GM18517 (cell line): Measurements from ENCODE around the gene PAQR5.
"Not testable (repeated sequence)": the region's sequence is repeated elsewhere in the genome, so short reads cannot be mapped to it uniquely, and the experiment has no call there.

Experiments
- ATAC-seq: cut with Tn5 transposase; IDR thresholded peaks from one replicate; pipeline ENCODE4 v1.9.1; 2021; ENCODE audit warnings: mild to moderate bottlenecking, moderate library complexity; ENCODE audit not compliant: unreplicated experiment

Gene PAQR5

DNA sequence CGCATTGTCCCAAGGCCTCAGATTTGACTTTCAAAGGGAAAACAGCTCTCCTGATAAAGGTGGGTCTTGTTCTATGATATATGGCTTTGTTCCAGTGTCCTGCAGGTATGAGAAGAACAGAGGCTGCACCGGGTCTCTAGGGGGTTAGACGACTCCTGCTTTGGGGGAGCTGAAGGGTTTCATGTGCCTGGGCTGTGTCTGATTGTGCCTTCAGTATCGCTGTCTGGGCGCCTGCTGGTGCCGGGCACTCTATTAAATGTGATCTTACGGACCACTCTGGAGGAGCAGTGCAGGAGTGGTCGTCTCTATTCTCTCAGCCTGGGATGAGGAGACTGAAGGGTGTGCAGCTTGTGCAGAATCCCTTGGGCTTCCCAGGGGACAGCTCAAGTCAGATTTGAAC lies 16.0 kb downstream of the PAQR5 start:
- ATAC-seq: no peak

DNA sequence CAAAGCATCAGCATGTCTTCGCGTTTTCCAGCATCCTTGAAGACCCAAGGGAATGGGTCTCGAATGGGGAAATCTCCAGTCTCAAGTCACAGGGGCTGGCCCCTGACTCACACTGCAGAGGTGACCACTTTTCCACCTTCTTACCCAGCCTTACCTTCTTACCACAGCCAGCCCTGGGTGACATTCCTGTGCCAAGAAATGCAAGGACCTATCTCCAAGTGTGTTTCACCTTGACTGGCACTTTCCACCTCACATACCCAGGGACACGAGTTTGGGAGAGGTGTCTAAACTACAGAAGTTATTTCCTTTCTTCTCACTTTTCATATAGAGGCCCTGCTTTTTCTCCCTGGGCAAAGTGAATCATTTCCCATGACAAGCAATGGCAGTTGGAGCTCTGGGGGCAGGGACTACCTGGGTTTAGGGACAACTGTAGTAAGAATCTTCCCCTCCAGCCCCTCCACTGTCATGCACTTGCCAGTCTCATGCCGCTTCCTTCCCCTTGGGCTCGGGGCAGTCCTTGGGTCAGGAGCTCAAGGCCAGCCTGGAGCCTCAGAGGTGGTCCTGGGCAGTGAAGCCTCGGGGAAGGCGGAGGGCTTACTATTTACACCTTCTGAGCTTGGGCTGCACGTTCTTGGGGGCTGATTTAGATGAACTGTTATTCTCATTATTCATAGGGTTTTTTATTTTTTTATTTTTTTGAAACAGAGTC lies 16.8 kb downstream of the PAQR5 start:
- ATAC-seq: no peak

DNA sequence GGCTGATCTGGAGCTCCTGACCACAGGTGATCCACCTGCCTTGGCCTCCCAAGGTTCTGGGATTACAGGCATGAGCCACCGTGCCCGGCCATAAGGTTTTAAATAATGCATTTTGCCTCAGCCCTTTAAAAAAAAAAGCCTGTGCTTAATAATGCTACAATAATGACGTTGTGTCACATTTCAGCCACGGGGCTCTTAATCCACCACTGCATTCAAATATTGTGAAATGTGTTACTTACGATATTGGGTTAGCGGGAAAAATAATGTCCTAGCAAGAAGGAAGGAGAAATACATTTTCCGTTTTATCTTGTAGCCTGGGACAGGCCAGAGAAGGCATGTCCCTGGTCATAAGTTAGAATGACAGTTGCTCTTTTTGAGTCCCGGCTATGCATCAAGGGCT lies 17.6 kb downstream of the PAQR5 start:
- no peak for ATAC-seq

DNA sequence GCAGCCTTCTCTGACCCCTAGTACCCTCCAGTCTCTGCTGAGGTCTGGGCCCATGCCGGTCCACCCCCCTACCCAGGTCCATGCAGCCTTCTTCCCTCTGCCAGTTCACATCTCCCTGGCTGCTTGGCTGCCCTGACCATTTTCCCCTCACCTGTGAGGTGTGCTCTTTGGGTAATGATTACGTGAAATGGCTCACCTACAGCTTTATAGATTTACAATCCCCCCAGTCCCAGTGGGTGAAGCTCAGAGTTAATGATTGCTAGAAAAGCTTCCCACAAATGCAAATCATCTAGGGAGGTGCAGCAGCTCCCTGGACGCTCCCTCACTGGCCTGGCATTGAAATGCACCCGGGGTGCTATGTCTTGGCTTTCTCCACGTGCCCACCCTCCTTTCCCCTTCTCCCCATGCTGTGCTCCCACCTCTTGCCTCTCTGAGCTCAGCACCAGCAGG lies 18.7 kb downstream of the PAQR5 start:
- no peak for ATAC-seq

DNA sequence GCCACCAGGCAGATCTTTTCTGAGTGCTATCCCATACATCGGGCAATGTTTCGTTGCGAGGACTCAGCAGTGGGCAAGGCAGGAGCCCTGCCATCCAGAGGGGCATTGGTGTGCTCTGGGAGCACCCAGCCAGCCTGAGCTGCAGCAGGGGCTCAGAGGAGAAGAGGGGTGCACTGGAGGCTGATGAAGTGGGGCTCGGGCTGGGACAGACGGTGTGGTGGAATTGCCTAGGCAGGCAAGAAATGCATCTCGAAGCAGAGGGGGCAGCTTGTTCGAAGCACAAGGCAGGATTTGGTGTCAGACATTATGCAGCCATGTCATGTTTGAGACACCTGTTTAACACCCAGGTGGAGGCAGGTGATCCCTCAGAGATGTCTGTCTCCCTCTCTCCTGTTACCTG lies 19.3 kb downstream of the PAQR5 start:
- no peak for ATAC-seq

DNA sequence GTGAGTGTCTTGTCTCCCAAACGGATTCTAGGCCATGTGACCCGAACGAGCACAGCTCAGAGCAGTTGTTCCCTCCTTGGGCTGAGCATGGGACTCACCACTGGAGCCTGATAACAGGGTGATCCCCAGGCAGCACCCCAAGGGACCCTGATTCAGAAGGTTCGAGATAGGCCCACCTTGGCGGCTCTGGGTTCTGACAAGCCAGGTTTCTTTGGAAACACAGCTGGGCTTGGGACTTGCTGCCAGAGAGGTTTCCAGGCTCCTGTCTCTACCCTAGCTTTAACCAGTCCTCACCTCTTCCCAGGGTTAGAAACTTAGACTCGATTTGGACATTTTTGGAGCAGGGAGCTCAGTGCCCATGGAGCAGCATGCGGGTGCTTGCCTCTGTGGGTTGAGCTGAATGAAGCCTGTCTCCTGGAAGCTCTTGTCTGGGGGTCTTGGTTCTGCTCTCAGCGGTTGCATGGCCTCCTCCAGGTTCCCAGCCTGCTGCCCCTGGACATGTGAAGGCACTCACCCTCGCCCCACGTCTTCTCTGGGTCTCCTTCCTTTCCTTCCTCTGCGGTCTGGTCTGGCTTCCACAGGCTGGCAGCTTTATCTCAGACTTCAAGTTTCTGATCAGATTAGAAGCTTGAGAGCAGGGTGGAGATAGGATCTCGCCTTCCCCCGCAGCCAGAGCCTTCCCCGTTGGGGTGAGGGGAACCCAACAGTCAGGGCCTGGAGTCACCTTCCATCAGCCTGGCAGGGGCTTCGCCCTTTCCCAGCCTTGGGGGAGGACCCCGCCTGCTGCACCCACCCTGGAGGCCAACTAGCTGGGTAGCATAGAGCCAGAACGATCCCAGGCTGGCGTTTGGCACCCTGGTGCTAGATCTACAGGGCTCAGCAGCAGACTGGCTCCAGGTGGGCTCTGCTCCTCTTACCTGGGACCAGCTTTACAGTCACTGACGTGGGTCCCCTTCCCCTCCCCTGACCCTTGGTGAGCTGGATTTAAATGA lies 21.0 kb downstream of the PAQR5 start:
- ATAC-seq: no peak

DNA sequence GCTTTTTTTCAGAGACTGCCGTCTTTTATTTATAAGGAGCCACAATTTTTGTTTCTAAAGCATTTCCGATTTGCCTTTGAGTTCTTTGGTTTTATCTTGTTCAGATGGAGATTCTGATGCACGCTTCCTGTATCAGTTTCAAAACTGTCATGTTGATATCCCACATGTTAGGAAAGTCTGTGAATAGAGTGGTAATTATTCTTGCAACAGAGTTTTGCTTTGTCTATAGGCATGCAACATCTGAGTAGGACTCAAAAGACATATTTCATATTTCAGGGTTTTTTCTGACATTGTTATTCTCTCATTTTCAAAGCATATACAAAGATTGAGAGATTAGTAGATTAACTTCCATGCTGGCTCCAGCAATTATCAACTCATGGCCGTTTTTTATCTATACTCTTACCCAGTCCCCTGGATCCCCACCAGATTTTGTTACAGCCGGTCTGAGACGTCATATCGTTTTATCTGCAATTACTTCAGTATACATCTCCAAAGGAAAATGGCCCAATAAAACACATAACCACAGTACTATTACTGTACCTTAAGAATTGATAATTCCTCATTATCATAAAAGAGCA lies 22.4 kb downstream of the PAQR5 start:
- ATAC-seq: no peak

DNA sequence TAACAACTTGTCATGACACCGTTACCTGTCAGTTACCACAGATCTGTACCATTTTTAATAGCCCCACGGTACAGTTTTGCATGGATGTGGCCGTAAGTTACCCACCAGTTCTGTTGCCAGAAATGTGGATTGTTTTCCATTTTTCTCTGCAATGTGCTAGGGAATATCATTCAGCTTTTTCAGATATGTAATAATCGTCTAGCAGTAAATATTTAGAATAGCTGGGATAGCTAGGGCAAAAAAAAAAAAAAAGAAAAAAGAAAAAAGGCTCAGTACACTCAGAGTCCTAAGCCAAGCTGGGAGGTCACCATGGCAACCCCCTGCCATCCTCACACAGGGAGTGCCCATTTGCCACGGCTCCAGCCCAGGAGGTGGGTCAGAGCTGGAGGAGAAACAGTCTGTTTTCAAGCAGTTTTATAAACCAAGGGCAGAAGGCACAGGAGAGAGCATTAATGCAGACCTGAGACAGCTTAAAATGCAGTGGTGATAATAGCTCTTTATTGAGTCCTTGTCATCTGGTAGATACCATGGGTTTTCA lies 25.2 kb downstream of the PAQR5 start:
- no peak for ATAC-seq

DNA sequence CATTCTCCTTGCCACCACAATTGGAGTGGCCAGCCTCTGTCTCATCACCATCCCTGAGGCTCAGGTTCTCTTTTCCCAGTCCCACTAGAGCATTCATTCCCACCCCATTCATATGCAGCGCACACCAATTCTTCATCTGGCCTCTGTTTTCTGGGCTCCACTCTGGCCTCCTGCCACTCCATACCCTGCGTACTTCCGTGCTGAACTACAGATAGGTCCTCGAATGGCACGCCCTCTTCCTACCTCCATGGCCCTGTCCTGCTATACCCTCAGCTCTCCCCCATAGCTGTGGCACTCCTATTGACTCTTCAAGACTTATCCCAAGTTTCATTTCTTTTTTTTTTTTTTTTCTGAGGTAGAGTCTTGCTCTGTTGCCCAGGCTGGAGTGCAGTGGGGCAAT lies 25.9 kb downstream of the PAQR5 start:
- ATAC-seq: no peak

DNA sequence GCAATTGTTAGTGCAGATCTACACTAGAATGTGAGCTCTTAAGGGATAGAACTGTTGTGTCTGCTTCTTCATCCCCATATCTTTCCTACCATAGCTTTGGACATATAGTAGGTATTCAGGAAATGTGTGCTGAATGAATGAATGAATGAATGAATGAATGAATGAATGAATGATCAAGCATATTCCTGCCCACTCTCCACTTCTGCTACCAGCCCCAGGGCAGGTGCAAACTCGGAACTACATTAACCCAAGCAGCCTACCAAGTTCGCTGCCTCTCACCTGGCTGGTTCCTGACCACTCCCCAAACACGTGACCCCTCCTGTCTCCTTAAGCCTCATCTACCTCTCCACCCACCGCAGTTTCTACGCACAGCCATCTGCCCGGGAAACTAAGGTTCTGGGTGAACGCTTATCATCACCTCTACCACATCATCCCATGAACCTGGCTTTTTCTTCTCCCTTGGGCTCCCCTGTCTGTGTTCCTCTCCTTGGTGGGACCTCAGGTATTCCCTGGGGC lies 26.8 kb downstream of the PAQR5 start:
- ATAC-seq: no peak

DNA sequence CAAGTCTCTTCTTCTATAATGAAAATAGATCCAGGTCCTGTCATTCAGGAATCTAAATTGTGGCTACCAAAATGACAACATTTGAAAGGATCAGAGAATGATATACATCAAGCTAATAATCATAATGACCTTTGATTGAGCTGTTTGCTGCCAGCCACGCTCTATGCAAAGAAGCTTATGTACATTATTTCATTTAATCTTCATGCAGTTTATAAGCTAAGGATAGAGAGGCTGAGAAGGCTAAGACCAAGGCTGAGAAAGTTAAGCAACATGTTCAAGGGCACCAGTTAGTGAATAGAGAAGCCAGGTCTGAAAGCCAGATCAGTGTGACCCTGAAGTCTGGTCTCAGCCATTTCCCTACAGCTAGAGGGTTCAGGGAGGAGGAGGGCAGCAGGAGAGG lies 29.4 kb downstream of the PAQR5 start:
- no peak for ATAC-seq

DNA sequence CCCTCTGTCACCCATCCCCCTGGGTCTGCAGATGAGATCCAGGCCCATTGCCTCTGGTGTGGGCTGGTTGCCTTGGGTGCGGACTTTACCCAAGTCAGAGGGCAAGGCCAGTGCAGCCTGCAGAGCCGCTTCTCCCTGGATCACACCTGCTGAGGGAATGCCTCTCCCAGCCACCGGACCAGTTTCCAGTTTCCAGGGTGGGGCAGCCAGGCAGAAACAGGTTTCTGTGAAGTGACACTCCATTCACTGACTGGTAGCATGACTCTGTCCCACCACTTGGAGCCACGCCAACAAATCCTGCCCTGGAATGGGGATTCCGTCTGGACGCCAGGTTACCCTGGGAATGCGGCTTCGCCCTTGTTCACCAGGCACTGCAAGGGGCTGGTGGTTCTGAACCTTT lies 30.0 kb downstream of the PAQR5 start:
- no peak for ATAC-seq

DNA sequence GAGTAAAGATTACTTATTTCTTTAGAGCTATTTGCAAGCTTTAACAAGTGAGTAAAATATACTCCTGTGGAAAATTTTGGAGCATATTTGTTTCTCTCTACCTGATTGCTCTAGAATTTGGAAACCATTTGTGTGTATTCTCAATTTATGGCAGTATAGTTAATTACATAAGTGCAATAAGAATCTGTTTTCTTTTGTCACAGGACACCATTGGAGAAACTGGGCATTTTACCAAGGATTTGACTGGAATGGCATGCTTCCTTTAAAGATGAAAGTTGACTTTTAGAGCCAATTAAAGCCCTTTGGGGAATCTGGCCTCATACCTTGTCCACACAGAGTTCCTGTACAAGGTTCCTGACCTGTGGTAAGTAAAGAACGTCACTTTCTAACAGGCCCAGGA lies 38.4 kb downstream of the PAQR5 start:
- ATAC-seq: no peak

DNA sequence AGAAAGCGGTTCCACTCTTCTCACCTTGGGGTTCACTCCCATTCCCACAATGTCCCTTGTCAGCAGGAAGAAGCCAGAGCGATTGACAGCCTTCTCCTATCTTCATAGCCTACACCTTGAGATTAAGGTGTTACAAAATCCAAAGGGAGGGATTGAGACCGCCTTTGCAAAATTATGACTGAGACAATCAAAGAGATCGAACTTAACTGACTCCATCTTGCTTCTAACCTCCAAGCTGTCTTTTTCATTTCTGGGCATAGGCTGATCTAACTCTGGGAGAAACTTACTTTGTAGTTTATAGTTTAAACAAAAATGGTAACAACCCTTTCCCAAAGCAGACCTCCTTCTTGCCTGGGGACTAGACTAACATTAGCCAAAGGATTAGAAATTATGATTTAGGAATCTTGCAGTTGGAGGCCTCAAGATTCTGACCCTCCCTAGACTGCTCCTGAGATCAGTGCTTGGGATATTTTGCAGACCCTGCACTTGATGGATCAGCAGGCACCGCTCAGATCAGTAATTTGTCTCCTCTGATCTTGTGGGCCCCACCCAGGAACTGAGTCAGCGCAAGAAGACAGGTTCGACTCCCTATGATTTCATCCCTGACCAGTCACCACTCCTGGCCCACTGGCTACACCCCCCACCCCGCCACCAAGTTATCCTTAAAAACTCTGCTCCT lies 40.0 kb downstream of the PAQR5 start:
- no peak for ATAC-seq

DNA sequence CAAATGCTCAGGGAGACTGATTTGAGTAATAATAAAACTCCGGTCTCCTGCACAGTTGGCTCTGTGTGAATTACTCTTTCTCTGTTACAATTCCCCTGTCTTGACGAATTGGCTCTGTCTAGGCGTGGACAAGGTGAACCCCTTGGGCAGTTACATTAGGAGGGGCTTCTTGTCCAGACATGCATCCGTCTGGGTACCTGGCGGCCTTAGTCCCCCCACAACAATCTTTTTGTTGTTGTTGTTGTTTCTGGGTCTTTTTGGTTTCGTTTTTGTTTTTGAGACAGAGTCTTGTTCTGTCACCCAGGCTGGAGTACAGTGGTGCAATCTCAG lies 40.5 kb downstream of the PAQR5 start:
- ATAC-seq: not testable (repeated sequence)

DNA sequence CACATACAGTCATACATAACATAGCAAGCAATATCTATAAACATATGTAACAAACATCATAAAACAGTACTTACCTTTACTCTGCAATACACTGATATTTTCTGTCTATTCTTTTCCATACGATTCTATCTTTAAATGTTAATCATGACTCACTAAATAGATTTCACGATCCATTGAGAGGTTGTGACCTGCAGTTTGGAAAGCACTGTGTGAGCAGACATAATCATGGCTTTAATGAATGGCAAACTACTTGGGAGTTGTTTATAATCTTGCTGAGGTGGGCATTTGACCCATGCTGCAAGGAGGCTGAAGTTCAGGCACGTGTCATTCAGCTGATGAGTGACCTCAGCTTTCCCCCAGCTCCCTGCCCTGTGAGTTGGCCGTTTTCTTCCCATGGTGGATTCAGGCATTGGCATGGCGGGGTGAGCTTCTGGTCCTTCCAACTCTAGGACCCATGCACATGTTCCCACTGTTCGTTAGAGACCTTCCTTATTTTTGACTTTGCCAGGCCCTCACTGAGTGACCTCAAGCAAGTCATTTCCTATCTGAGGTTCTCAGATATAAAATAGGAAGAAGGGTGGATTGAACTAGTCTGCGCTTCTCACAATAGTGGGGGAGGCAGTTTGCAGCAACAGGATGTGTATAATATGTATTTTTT lies 41.7 kb downstream of the PAQR5 start:
- ATAC-seq: no peak

DNA sequence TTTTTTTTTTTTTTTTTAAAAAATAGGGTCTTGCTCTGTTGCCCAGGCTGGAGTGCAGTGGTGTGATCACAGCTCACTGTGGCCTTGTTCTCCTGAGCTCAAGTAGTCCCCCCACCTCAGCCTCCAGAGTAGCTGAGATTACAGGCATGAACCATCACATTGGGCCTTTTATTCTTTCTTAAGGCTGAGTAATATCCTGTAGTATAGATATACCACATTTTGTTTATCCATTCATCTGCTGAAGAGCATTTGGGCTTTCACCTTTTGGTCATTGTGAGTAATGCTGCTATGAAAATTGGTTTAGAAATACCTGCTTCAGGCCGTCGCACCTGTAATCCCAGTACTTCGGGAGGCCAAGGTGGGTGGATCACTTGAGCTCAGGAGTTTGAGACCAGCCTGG lies 42.6 kb downstream of the PAQR5 start:
- ATAC-seq: no peak

DNA sequence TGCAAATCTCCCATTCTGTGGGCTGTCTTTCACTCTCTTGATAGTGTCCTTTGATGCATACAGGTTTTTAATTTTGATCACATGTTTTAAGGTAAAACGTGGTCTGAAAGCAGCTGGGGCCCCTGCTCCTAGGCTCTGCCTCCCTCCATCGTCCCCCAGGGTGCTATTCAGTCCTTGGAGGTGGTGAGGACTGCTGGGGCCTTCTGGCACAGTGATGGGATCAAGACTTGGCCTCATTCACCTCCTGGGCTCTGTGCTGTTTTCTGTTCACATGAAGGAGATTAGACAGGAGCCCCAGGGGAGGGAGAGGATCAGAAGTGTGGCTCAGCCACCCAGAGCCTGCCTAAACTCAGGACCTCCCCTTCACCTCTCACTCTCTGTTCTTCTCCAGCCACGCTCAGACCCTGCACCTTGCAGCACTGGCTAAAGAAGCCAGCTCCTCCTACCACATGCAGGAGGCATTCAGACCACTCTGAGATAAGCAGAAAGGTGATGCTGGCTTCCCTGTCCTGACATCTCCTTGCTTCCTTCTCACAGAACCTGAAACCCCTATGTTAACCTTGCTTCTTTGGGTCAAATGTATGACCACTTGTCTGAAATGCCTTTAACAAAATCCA lies 43.9 kb downstream of the PAQR5 start:
- no peak for ATAC-seq

DNA sequence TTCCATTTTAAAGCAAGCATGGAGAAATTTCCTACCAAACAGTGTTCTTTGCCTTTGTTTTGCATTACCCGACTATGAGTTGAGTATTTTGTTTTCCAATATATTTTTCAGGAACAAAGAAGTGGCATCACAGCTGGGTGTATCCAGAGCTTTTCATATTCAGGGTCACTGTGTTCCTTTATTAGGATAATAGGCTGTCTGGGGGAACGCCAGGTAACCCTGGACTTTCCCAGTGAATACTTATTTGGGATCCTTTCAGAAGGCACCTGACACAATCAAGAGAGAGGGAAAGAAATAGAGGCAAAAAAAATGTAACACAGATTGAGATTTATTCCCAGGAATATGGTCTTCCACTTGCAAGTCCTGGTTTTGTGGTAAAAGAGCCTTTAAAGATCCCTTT lies 44.4 kb downstream of the PAQR5 start:
- ATAC-seq: no peak

DNA sequence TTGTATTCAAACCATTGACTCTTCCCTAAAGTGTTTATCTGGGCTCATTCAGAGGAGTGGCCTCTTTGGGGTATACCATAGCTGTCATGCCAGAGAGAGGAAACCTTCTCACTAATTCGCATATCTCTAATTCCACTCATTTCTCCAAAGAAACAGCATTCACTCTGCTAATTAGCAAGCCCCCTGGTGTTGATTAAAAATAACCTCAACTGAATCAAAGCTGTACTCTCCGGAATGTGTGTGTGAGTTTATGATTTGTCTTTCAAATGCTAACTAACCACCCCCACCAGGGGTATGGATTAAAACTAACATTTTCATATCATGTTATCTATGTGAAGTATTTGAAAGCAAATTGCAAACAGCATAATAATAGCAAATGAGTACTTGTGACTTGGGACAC lies 45.5 kb downstream of the PAQR5 start:
- no peak for ATAC-seq
